SK-N-SH (cell line): ENCODE data around the gene ZCCHC7. TPM values are rescaled to one million over a fixed set of nuclear protein-coding genes. Genes with fewer than 3 reads are reported as not detected.

Experiments used
- CTCF ChIA-PET: fragments of 300-600, 350-600 bp; formaldehyde crosslinking; extraction: SDS; loops from one replicate; lab custom pipeline; 2021; lab: Yijun Ruan, JAX
- POLR2A ChIA-PET: fragments of 350-600 bp; sonication (Branson Sonifier 250); formaldehyde crosslinking; extraction: SDS; loops from one replicate; lab custom pipeline; 2020; ENCODE audit warnings: antibody characterized with exemption, inconsistent platforms; lab: Yijun Ruan, JAX
- DNase-seq: peaks from one replicate; pipeline ENCODE4 v3.0.0; 2012
- H2AFZ ChIP-seq: fragments of 200-600 bp; sonication (generic); 2 replicates; pipeline ENCODE4 v1.8.1; 2016; ENCODE audit warnings: antibody characterized with exemption, mild to moderate bottlenecking, low read depth
- H3F3A ChIP-seq: fragments of 200-600 bp; sonication (generic); replicated peaks from 2 replicates; pipeline ENCODE3; 2016; ENCODE audit warnings: antibody characterized with exemption, mild to moderate bottlenecking; ENCODE audit not compliant: insufficient read depth
- H3K27ac ChIP-seq, 2 experiments: fragments of 200-500 bp in 1 of 2; fragments of 200-600 bp in 1 of 2; sonication (Bioruptor generic) in 1 of 2; sonication (generic), shearing (Covaris generic) in 1 of 2; 2 replicates each; pipeline versions ENCODE4 v1.5.1 to v1.6.1; 2014 to 2016; ENCODE audit warnings: low read depth in 2 of 2, inconsistent platforms in 1 of 2, low read length in 1 of 2, mild to moderate bottlenecking in 1 of 2, mixed read lengths in 1 of 2
- H3K27me3 ChIP-seq: fragments of 200-600 bp; sonication (generic), shearing (Covaris generic); 2 replicates; pipeline ENCODE4 v1.6.1; 2016; ENCODE audit warnings: mixed run types; ENCODE audit not compliant: insufficient read depth
- H3K36me3 ChIP-seq, 2 experiments: fragments of 200-500 bp in 1 of 2; fragments of 200-600 bp in 1 of 2; sonication (Bioruptor generic) in 1 of 2; sonication (generic) in 1 of 2; replicated peaks in 1 of 2; 2 replicates each; pipeline versions ENCODE3 to v1.5.1; 2014 to 2016; ENCODE audit warnings: low read length in 1 of 2, mild to moderate bottlenecking in 1 of 2; ENCODE audit not compliant: insufficient read depth in 2 of 2, control insufficient read depth in 1 of 2
- H3K4me1 ChIP-seq, 2 experiments: fragments of 200-500 bp in 1 of 2; fragments of 200-600 bp in 1 of 2; sonication (Bioruptor generic) in 1 of 2; sonication (generic), shearing (Covaris generic) in 1 of 2; 2 replicates each; pipeline versions ENCODE4 v1.5.1 to v1.6.1; 2014 to 2016; ENCODE audit warnings: low read depth in 1 of 2, low read length in 1 of 2, mixed run types in 1 of 2; ENCODE audit not compliant: insufficient read depth in 2 of 2, control insufficient read depth in 1 of 2
- H3K4me2 ChIP-seq: fragments of 200-600 bp; sonication (generic), shearing (Covaris generic); 2 replicates; pipeline ENCODE4 v1.6.1; 2017; ENCODE audit warnings: mixed run types
- H3K4me3 ChIP-seq, 2 experiments: fragments of 200-500 bp in 1 of 2; fragments of 200-600 bp in 1 of 2; sonication (Bioruptor generic) in 1 of 2; sonication (generic), shearing (Covaris generic) in 1 of 2; 2 replicates each; pipeline versions ENCODE4 v1.5.1 to v1.8.1; 2014 to 2016; ENCODE audit warnings: low read depth in 2 of 2, inconsistent platforms in 1 of 2, low read length in 1 of 2, mild to moderate bottlenecking in 1 of 2, mixed read lengths in 1 of 2, moderate library complexity in 1 of 2
- H3K79me2 ChIP-seq: fragments of 200-600 bp; sonication (generic); 2 replicates; pipeline ENCODE4 v1.8.1; 2017; ENCODE audit warnings: mild to moderate bottlenecking; ENCODE audit not compliant: insufficient read depth
- H3K9ac ChIP-seq: fragments of 200-600 bp; sonication (generic); 2 replicates; pipeline ENCODE4 v1.6.1; 2017; ENCODE audit warnings: mixed run types
- H3K9me2 ChIP-seq: fragments of 200-600 bp; sonication (generic); 2 replicates; pipeline ENCODE4 v1.6.1; 2017; ENCODE audit warnings: mixed run types
- H3K9me3 ChIP-seq: fragments of 200-600 bp; sonication (generic); 2 replicates; pipeline ENCODE4 v1.6.1; 2017; ENCODE audit warnings: mixed run types, mild to moderate bottlenecking, moderate library complexity
- H4K20me1 ChIP-seq: fragments of 200-600 bp; sonication (generic); 2 replicates; pipeline ENCODE4 v1.6.1; 2017; ENCODE audit warnings: mild to moderate bottlenecking, mixed run types; ENCODE audit not compliant: insufficient read depth
- CTCF ChIP-seq: fragments of 200-600 bp; sonication (generic); IDR thresholded peaks from 2 replicates; pipeline ENCODE4 v1.6.1; 2017; ENCODE audit warnings: antibody characterized with exemption, mild to moderate bottlenecking, moderate library complexity
- EP300 ChIP-seq, 2 experiments: IDR thresholded peaks; 2 replicates each; pipeline versions ENCODE4 v1.4.0 to v1.6.1; 2012; ENCODE audit warnings: borderline replicate concordance in 1 of 2, low read depth in 1 of 2, low read length in 1 of 2
- FOXJ3 ChIP-seq: sonication (generic); formaldehyde crosslinking; IDR thresholded peaks from 2 replicates; pipeline ENCODE4 v1.5.1; 2020; ENCODE audit warnings: mild to moderate bottlenecking, missing genetic modification reagents
- GABPA ChIP-seq: IDR thresholded peaks from 2 replicates; pipeline ENCODE4 v1.4.0; 2012; ENCODE audit warnings: low read depth, mild to moderate bottlenecking
- IRF3 ChIP-seq: fragments of 150-350 bp; IDR thresholded peaks from 2 replicates; pipeline ENCODE4 v1.6.1; 2016; ENCODE audit warnings: mild to moderate bottlenecking, low read depth, low read length
- MEF2A ChIP-seq: IDR thresholded peaks from 2 replicates; pipeline ENCODE4 v1.4.0; 2012; ENCODE audit warnings: low read depth, borderline replicate concordance
- MXI1 ChIP-seq: IDR thresholded peaks from 2 replicates; pipeline ENCODE4 v1.6.1; 2012; ENCODE audit warnings: mild to moderate bottlenecking, low read depth, low read length, improper control_type of control experiment
- NFIC ChIP-seq: IDR thresholded peaks from 2 replicates; pipeline ENCODE4 v1.4.0; 2012; ENCODE audit warnings: borderline replicate concordance
- POLR2AphosphoS5 ChIP-seq: IDR thresholded peaks from 2 replicates; pipeline ENCODE4 v1.6.1; 2012; ENCODE audit warnings: low read depth, low read length
- REST ChIP-seq: IDR thresholded peaks from 2 replicates; pipeline ENCODE4 v1.6.1; 2012; ENCODE audit warnings: mild to moderate bottlenecking, low read depth, low read length, moderate library complexity
- RFX5 ChIP-seq: IDR thresholded peaks from 2 replicates; pipeline ENCODE4 v1.6.1; 2012; ENCODE audit warnings: mild to moderate bottlenecking, improper control_type of control experiment, low read length
- SIN3A ChIP-seq: IDR thresholded peaks from 2 replicates; pipeline ENCODE4 v1.6.1; 2012; ENCODE audit warnings: low read depth, mild to moderate bottlenecking, low read length, moderate library complexity, borderline replicate concordance
- SMC3 ChIP-seq: IDR thresholded peaks from 2 replicates; pipeline ENCODE4 v1.6.1; 2012; ENCODE audit warnings: low read depth, low read length, improper control_type of control experiment
- TCF12 ChIP-seq: IDR thresholded peaks from 2 replicates; pipeline ENCODE4 v1.4.0; 2012
- TEAD4 ChIP-seq: IDR thresholded peaks from 2 replicates; pipeline ENCODE4 v1.4.0; 2012; ENCODE audit warnings: mild to moderate bottlenecking, borderline replicate concordance; ENCODE audit not compliant: insufficient read depth
- USF1 ChIP-seq: IDR thresholded peaks from 2 replicates; pipeline ENCODE4 v1.4.0; 2012; ENCODE audit warnings: low read depth, borderline replicate concordance
- ZBTB33 ChIP-seq: IDR thresholded peaks from 2 replicates; pipeline ENCODE4 v1.4.0; 2012; ENCODE audit warnings: low read depth, borderline replicate concordance
- WGBS: methylation state at CpG from one replicate; pipeline ENCODE4 v1.1.6; 2017; ENCODE audit warnings: low lambda C conversion rate; 5-methylcytosine and 5-hydroxymethylcytosine counted together
- polyA plus RNA-seq, 3 experiments: library from polyadenylated mRNA; depleted of rRNA; stranded (reverse); fragments of >200 nt; gene quantifications; 2 replicates each; pipeline ENCODE4 v1.2.3, GENCODE V29; 2012

Gene ZCCHC7
- polyA plus RNA-seq, 1 of the 3 experiments (the other 2 are of a cell fraction) = 12.6 TPM

GRCh38 chr9:37342895-37343294 lies 222.5 kb downstream of the ZCCHC7 start:
- DNase-seq = no peak
- no peaks in the 10 kb centered on the region for H3K27me3 ChIP-seq
- peaks cover 0 to 9% of the 10 kb centered on the region in 2 experiments; a peak in 2 of 4 replicates for H3K4me1 ChIP-seq
- H3K9me2 ChIP-seq = no peaks in the 10 kb centered on the region
- 94% methylated on average over 5 of the region's 5 CpGs for WGBS
- no peaks in the 10 kb centered on the region for H4K20me1 ChIP-seq
- no peak overlapping the region for H3K4me3 ChIP-seq
- no peak overlapping the region for H3K9ac ChIP-seq
- H3F3A ChIP-seq = no peaks in the 10 kb centered on the region
- no peaks in the 10 kb centered on the region for H3K36me3 ChIP-seq
- no peak overlapping the region for H3K4me2 ChIP-seq
- POLR2A ChIA-PET = no interaction called here
- no peak overlapping the region for H3K27ac ChIP-seq
- H2AFZ ChIP-seq = no peak overlapping the region
- CTCF ChIA-PET = interaction anchor here (0.6 kb wide), 1 partner anchor 22 kb away, joined by 3 read pairs; no protein-coding TSS in a partner anchor
- no peaks in the 10 kb centered on the region for H3K9me3 ChIP-seq
- TF ChIP-seq SIN3A (no peak), MXI1 (no peak), FOXJ3 (CRISPR knock-in tag) (no peak), POLR2AphosphoS5 (no peak), GABPA (no peak), MEF2A (no peak), EP300 (IDR thresholded peaks at IDR 0.05; ENCODE audit: borderline replicate concordance in 1 of 2, low read depth in 1 of 2, low read length in 1 of 2) (no peak), NFIC (no peak), CTCF (no peak), SMC3 (no peak), ZBTB33 (no peak), TCF12 (no peak), RFX5 (no peak), REST (no peak), IRF3 (no peak), TEAD4 (no peak), USF1 (no peak)
- TF ChIP-seq, all 33 proteins: peak for 0
- H3K79me2 ChIP-seq = no peaks in the 10 kb centered on the region
